Astrocyte of the cerebellum (primary cell): Measurements from ENCODE around the gene GBE1.

Experiments used
- DNase-seq: peaks from one replicate; pipeline ENCODE4 v3.0.0-alpha.2; 2011; ENCODE audit warnings: low read depth
- H3K4me3 ChIP-seq: 2 replicates; pipeline ENCODE4 v1.5.1; 2011; ENCODE audit warnings: mild to moderate bottlenecking, low read depth, low read length, moderate library complexity
- in situ Hi-C: cut with HindIII; loops from 2 replicates; pipeline ENCODE4 v1.10.0; 2017; ENCODE audit warnings: low sequenced_read_pairs
- TF ChIP-seq, protein P1 (sequence below): IDR thresholded peaks from 2 replicates; pipeline ENCODE4 v1.5.1; 2012; ENCODE audit warnings: low read length, low read depth, moderate library complexity, mild to moderate bottlenecking; ENCODE audit errors: missing control alignments

GBE1 gene

DNA sequence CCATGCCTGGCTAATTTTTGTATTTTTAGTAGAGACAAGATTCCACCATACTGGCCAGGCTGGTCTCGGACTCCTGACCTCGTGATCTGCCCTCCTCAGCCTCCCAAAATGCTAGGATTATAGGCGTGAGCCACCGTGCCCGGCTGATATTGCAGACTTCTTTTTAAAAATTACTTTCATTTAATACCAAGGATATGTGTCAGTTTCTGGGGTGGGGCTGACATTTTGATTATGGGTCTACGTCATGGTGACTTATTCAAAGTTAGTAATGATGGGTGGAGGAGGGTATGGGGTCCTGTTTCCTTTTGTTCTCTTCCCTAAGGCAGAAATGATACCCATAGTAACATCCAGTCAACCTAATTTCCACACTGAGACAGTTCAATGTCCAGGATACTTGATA lies 34.7 kb downstream of the GBE1 start:
- H3K4me3 ChIP-seq: no peak overlapping the region
- DNase-seq: no peak
- in situ Hi-C loops: no loop called here
- TF ChIP-seq, protein P1, sequence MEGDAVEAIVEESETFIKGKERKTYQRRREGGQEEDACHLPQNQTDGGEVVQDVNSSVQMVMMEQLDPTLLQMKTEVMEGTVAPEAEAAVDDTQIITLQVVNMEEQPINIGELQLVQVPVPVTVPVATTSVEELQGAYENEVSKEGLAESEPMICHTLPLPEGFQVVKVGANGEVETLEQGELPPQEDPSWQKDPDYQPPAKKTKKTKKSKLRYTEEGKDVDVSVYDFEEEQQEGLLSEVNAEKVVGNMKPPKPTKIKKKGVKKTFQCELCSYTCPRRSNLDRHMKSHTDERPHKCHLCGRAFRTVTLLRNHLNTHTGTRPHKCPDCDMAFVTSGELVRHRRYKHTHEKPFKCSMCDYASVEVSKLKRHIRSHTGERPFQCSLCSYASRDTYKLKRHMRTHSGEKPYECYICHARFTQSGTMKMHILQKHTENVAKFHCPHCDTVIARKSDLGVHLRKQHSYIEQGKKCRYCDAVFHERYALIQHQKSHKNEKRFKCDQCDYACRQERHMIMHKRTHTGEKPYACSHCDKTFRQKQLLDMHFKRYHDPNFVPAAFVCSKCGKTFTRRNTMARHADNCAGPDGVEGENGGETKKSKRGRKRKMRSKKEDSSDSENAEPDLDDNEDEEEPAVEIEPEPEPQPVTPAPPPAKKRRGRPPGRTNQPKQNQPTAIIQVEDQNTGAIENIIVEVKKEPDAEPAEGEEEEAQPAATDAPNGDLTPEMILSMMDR: no peak

DNA sequence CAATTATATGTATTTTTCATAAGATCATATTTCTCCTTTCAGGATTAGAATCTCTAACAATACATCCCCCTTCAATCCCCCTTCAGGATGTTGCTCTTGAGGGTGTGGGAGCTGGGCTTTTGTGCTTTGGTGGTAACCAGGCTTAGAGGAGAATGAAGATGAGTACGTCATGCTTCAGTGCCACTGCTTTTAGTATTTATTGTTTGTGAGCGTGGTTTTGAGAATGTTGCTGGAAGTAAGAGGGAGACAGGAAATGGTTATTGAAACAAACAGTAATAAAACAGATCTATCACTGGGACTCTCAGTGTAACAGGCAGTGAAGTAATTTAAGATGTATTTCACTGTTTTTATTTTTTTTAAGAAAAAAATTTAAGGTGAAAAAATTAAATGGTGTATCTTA lies 35.3 kb downstream of the GBE1 start:
- H3K4me3 ChIP-seq: no peak overlapping the region
- TF ChIP-seq, protein P1: no peak
- in situ Hi-C loops: no loop called here
- DNase-seq: no peak

DNA sequence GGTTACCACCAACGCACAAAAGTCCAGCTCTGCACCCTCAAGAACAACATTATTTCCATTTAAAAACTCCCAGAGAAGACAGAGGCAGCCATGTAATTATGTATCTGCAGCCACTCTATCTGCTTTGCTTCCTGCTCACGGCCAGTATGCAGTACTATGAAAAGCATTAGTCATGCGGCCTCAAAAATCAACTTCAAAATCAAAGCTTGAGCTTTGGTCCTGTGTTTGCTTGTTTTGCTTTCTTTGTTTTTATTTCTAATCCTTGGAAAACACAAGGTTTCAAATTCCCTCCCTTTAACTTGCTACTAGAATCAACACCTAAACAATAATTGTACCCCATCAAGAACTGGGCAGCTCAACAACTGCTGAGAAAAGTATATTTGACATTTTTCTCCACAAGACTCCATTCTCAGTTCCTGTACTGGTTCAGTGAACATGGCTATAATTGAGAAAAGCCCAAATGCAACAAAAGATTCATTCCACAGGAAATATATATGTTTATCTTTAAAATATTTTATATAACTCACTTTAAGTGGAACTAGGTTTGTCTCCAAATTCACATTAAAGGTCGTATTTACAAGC lies 37.6 kb downstream of the GBE1 start:
- in situ Hi-C loops: no loop called here
- no peak overlapping the region for H3K4me3 ChIP-seq
- TF ChIP-seq, protein P1: no peak
- no peak for DNase-seq

DNA sequence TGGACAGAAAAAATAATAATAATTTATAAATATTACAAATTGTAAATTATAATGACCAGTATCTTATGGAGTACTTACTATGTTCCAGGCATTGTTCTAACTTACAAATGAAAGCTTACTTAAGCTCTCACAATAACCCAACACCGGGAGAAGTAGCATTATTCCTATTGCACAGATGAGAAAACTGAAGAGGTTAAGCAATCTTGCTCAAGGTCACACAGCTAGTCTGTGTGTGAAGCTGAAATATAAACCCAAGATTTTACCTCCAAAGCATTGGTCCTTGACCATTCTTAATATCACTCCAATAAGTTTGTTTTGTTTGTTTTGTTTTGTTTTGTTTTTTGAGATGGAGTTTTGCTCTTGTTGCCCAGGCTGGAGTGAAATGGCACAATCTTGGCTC lies 43.1 kb downstream of the GBE1 start:
- TF ChIP-seq, protein P1: no peak
- no peak overlapping the region for H3K4me3 ChIP-seq
- in situ Hi-C loops: no loop called here
- DNase-seq: no peak

DNA sequence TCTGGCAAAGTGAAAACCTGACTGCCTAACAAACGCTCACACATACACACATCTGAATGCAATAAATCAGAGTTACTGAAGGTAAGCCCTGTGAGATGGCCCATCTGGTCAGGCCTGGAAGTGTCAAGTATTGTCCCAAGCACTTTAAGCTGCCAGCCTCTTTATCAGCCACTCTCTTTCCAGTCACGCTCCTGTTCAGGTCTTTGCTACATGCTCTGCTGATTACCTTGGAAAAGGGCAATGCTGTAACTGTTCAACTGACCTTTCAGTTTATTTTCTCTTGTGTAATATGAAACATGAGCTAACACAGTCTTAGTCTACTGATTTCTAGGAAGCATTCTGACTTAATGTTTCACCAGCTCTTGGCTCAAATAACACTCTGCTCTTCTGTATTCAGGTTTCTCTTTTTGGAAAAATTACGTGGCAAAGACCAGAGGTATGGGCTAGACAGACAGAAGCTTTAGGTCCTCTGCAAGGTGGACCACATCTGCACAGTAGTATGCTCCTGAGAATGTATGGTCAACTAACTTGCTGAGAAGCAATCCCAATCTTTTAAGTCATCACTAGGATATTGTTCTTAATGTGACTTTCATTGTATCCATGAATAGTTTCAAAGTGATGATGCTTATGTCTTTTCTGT lies 44.5 kb downstream of the GBE1 start:
- in situ Hi-C loops: no loop called here
- no peak for DNase-seq
- H3K4me3 ChIP-seq: no peak overlapping the region
- TF ChIP-seq, protein P1: no peak

DNA sequence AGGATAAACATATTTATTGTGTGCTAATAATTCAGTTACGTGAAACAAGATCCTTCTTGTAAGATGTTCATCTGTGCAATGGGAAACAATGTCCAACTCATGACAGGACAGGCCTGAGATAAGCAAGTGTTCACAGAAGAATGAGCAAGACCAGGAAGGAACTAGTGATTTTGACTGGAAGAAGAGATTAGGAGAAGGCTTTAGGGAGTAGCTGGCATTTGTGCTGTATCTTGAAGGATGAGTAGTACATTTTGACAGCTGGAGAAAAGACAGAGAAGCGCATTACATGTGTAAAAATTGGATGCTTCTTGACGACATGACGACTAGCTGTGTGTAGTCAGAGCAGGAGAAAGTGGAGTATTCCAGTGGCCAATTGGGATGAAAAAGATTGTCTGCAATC lies 48.4 kb downstream of the GBE1 start:
- DNase-seq: no peak
- in situ Hi-C loops: no loop called here
- no peak overlapping the region for H3K4me3 ChIP-seq
- TF ChIP-seq, protein P1: no peak
